ENCODE results near the gene RPS6KA2. TPM values are rescaled to one million over a fixed set of nuclear protein-coding genes. Genes with fewer than 3 reads are reported as not detected.
"Not testable (repeated sequence)": the region's sequence is repeated elsewhere in the genome, so short reads cannot be mapped to it uniquely, and the experiment has no call there.

RPS6KA2 gene
- polyA plus RNA-seq, 12 donors: 19.6 to 30.3 (median 25.5) TPM; not detected in 1

DNA sequence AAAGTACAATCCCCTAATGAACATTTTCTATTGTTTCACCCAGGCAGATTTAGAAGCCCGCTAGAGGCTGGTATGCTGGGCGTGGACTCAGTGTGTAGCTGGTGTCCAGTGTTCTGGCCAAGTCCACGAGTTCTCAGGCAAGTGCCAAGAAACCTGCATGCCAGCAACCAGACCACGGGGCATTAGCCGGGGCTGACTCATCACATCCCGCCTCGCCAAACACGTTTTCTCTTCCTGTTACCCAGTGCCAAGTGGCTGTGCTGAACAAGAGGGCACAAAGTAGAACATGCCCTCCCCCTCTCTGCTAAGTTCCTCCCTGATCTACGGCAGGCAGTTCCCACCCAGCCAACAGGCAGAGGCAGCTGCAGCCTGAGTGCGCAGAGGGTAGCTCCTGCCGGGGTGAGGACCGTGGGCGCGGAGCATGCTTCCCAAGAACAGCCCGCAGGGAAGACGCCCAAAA is 70.2 kb downstream of the RPS6KA2 start:
- DNase-seq: peak; percentile 65

GRCh38 chr6:166556336-166556735 is 70.7 kb downstream of the RPS6KA2 start:
- no peak for DNase-seq

DNA sequence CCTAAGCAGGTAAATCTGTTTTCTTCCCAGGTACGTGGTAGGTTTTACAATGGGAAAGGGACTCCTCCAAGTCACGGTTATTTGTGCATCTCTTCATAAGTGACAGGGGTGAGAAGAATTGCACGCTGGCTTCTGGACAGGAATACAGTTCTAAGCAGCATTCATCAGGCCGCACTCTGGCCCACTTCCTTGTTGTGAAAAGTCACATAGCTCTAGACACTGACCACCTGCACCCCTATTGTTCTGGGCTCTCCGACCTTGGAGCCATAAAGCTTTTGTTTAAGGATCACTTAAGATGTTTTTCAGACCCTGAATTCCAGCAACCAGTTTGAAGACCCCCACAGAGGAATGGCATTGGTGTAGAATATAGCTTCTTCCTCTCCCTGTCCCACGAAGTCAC is 72.0 kb downstream of the RPS6KA2 start:
- no peak for DNase-seq

GRCh38 chr6:166554316-166554715 is 72.7 kb downstream of the RPS6KA2 start:
- no peak for DNase-seq

DNA sequence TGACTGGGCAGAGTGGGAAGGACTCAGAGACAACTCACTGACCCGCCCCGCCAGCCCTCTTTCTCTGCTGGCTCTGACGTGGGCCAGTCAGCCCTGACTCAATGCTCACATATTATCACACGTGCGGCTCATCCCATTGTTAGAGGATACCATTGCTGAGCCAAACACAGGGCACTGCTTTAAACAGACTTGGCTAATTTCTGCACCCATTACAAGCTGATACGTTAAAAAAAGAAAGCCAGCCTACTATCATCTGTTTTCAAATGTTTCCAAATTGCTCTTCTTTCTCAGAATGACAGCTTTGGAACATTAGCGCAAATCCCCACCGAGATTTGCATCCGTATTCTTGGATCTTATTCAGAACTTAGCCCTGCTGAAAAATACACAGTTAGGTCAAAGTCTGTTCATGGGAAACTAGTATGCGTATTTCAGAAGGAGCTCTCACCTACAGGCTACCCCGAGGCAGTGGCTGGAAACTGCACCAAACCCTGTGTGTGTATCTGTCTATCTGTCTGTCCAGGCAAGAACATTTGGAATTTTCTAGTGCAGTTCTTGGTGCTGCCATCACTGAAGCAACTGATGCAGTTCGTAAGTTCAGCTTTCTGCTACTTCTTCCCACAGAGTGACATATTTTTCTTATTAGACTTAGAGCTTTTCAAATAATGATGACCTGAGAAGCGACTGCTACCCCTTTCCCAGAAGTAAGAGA is 73.3 kb downstream of the RPS6KA2 start:
- peak; percentile 39 for DNase-seq

- no peak for DNase-seq
Observed at GRCh38 chr6:166552600-166552999, 74.5 kb downstream of the RPS6KA2 start.

DNA sequence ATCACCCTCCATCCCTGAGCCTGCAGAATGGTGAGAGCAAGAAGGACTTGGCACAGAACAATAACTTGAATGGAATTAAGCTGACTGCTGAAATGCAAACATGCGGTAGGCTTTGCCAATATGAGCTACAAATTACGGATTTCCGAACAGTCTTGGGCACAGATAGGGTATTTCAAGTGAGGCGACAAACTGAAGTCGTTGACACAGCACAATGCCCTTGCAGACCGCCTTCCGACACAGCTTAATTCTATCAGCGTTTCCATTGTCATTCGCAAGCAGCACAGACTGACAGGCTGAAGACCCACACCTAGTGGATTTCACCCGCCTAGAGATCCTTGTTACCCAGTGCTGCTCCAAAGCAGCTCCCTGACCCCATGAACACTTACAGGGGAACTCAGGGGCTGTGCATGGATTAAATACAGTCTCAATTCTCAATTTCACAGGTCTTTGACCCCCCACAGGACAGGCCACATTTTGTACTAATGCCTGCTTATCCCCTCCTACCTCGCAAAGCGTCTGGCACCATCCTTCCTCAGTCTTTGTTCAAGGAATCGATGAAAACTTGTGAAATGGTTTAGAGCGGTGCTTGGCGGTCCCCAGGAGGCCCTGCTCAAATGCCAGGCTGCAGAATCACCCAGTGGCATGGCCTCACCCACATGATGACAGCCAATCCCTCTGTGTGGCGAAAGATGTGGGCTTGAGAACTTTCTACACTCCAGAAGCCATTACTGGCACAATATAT is 75.1 kb downstream of the RPS6KA2 start:
- DNase-seq: no peak

DNA sequence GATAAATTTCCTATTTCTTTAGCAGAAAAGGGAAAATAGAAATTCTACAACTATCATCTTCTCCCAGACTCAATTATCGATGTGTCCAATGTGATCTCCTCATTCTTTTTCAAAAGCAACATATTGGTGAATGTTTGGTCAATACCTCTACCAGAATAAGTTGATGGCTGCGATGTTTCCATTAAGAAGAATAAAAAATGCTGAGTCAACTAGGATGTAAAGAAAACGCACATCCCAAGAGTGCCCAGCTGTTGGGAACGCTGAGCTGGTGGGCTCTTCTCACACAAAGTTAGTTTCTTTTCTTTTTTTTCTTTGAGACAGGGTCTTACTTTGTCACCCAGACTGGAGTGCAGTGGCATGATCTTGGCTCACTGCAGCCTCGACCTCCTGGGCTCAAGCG is 80.4 kb downstream of the RPS6KA2 start:
- no peak for DNase-seq

DNA sequence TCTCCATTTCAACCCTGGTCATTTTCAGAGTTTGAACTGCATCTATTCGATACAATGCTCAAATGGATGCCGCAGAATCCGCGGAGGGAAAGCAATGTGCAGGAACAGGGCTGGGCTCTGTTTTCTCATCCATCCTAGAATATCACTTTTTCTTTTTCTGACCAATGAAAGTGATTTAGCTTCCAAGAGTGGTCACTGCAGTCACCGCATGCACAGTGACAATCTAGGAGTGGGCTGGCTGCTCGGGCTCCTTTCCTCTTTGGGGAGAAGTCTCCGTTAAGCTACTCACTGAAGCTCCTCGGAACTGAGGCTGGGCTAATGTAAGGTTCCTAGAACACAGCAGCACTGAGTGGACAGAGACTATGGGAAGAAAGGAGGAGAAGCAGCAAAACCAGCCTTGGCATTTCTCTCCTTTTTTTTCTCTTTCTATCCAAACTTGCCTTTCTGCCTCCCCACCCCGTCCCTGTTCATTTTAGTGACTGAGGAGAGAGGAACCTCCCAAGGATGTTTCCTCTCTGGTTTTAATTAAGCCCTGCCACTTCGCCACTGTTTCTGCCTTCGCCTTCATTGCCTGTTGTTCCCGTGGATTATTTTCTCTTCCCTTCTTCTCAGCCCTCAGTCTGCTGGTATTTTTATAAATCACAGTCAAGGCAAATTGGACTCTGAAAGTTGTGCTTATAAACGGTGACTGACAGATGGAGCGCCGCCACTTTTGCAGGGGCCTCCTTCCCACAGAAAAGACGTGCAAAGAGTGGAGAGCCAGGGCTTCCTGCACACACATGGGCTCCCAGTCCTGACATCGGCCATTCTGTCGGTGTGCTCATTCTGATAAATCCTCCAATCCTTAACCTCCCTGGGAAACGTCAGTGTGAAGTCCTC is 81.7 kb downstream of the RPS6KA2 start:
- no peak for DNase-seq

DNA sequence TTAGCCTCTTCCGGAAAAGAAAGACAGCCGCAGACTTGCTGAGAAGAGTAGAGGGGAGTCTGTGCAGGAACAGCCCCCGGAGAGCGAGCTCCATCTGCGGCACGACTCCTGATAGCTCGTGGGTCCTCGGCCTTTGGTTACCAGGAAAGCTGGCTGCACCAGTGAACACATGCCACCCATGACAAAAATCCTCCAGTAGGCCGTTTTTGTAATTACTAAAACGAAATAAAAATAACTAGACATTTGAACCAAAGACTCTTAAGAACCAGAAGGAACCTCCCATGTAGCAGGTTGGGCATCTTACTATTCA is 82.8 kb downstream of the RPS6KA2 start:
- no peak for DNase-seq

DNA sequence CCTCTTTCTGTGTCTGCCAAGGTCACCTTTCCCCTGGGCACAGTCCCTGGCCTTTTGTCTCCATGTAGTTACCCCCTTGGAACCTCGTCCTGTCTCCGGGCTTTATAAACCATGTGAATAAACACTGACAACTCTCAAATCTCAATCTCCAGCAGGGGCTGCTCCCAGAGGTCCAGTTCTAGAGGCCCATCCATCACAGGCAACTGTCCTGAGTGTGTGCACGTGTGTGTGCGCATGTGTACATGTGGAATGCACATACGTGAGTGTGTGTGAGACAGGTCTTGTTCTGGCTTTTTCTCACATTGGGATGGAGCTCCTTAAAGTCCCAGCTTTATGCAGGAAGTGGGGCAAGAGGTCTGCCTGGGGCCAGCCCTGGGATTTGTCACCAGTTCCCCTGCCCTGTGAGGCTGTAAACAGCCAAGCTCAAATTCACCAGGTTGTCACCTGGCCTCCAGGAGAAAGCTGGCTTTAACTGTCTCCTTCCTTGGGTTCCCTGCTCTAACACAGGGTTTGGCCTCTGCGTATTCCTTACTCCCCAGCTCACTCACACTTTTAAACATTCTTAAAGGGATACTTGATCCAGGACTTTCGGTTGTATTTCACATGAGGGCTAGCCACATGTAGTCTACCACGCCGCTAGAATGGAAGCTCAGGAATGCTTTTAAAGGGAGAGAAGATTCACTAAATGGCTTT is 83.3 kb downstream of the RPS6KA2 start:
- DNase-seq: no peak

DNA sequence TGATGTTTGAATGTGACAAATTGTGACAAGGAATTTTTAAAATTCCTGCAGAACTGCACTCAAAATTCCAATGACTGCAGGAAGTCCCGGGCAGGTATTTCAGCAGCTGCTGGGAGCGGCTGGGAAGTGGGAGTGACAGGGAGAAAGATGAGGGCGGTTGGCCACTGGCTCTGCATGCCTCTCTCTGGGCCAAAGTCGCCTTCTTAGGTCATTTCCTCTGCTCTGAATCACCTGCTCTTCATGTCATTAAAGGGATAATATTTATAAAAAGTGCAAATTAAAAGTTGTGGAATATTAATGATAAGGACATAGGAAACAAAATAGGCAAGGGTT is 84.5 kb downstream of the RPS6KA2 start:
- no peak for DNase-seq

- no peak for DNase-seq
Observed at GRCh38 chr6:166541876-166542579, 85.0 kb downstream of the RPS6KA2 start.

DNA sequence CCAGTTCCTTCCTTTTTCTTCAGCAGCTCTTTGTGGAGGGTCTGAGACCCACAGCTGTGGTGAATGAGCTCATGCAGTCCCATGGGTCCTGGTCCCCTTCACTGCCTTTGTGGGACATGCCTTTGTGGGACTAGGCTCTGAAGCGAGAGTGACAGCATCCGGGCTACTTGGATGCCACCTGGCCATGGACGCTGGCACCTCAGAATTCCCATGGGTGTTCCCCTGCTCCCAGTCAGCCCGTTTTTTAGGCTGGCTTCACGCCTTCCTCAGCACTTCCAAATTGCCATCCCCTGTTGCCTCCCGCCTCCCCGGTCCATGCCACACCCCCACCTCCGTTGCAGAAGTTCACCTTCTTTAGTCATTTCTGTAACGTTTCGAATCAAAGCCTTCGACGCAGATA is 85.7 kb downstream of the RPS6KA2 start:
- DNase-seq: no peak

- DNase-seq: no peak
Observed at GRCh38 chr6:166540631-166541331, 86.3 kb downstream of the RPS6KA2 start.

GRCh38 chr6:166539543-166539942 is 87.5 kb downstream of the RPS6KA2 start:
- DNase-seq: no peak

DNA sequence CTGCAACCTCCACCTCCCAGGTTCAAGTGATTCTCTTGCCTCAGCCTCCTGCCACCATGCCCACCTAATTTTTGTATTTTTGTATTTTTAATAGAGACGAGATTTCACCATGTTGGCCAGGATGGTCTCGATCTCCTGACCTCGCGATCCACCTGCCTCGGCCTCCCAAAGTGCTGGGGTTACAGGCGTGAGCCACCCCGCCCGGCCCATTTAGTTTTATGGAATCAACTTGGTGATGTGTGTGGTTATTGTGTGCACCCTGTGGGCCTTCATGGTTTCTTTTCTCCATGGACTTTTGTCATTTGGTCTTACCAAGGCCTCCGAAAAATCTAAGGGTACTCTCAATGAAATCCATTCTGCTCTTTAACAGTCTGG is 88.1 kb downstream of the RPS6KA2 start:
- not testable (repeated sequence) for DNase-seq

GRCh38 chr6:166538297-166539010 is 88.6 kb downstream of the RPS6KA2 start:
- DNase-seq: no peak

- no peak for DNase-seq
Observed at GRCh38 chr6:166534658-166535406, 92.2 kb downstream of the RPS6KA2 start.
